GM18498 (cell line): ENCODE results near the gene CCSER1.
A peak's percentile ranks its signal among the peaks of the same experiment; 100 is the strongest.

ENCODE experiments used
- ATAC-seq: cut with Tn5 transposase; IDR thresholded peaks from one replicate; pipeline ENCODE4 v1.9.1; 2021; ENCODE audit warnings: mild to moderate bottlenecking, moderate library complexity; ENCODE audit not compliant: unreplicated experiment

Gene CCSER1

DNA sequence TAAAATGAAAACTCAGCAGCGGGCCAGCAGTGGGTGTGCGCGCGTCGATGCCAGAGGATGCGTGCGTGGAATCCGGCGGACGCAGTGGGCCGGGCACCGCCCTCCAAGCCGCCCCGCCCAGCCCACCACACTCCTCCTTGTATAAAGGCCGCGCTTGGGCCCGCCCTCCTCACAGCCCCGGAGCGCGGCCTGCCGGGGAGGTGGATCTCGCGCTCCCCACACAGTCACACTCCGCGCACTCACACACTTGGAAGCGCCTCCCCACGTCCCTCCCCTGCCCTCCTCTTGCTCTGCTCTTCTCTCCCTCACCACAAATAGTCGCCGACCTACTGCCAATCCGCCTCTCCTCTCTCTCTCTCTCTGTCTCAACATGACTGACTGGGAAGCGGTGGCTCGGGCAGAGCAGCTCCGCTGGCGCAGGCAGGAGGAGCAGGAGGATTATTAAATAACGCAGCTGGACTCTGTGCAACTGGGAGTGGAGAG is at the start of gene CCSER1:
TSS of gene CCSER1 (plus strand) at position 172 of the 483 bp plus-strand sequence.
- peak; percentile 86 for ATAC-seq

DNA sequence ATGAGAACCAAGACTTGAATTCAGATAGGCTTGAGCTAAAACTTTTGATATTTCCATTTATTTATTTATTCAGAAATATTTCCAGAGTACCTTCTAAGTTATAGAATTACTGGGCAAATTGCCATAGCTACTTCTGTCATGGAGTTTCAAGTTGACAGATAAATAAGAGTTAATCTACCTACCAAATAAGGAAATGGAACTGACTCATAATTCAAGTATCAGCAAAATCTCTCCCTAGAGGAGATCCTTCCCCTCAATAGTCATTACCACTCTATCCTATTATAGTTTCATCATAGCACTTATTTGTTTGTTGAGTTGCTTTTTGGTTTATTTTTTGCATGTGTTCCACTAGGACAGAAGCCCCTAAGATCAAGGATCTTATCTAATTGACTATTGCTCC is 48.8 kb upstream of the CCSER1 start:
- peak; percentile 61 for ATAC-seq

GRCh38 chr4:90080116-90080515 is 47.1 kb upstream of the CCSER1 start:
- no peak for ATAC-seq

GRCh38 chr4:90081432-90082144 is 45.6 kb upstream of the CCSER1 start:
- no peak for ATAC-seq

DNA sequence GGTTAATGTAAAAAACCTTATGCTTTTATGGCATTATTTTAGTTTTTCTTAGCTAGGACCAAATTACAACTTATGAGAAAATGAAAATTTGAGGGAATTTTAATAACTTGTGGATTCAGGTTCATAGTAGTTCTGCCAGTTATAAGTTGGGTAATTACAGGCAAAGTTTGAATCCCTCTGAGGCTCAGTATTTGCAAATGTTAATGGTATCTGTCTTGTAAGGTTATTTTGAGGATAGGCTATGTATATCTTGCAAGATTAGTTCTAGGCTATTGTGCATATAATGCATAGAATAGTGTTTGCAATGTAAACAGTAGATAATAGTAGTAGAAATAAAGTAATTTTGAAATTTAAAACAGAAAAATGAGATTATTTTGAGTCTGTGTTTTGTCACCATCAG is 44.7 kb upstream of the CCSER1 start:
- ATAC-seq, result no peak

GRCh38 chr4:90084277-90084966 is 42.8 kb upstream of the CCSER1 start:
- ATAC-seq, result no peak

DNA sequence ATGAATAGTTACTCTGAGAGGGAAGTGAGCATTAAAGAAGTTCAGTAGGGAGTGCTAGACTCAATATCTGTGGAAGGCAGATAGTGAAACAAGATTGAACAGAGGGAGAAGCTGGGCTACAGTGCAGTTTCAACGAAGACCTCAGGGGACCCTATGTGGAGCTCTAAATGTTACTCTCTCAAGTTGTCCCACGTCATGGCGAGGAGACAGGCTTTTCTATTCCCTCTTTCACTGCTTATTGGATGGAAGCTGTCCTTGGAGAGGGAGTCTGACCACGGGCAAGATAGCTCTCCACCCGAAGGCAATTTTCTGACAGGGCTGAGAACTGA is 42.3 kb upstream of the CCSER1 start:
- no peak for ATAC-seq

DNA sequence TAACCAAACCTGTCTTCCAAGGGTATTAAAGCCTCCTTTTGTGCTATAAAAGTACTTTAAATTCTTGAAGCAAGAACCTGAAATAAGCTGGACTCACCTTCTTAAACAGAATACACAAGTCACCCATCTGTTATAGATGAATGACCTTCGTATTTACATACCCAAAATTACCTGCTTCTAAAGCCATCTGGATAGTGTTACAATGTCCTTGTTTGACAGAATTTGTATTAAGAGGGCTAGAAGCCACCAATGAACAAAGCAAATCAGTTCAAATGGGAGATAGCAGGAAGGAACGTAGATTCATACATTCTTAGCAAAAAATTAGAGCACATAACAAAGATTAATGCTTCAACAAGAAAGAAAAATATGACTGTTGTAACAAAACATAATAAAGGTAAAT is 33.7 kb upstream of the CCSER1 start:
- ATAC-seq, result no peak

- ATAC-seq, result no peak
Measured at GRCh38 chr4:90095000-90095399, 32.2 kb upstream of the CCSER1 start.

DNA sequence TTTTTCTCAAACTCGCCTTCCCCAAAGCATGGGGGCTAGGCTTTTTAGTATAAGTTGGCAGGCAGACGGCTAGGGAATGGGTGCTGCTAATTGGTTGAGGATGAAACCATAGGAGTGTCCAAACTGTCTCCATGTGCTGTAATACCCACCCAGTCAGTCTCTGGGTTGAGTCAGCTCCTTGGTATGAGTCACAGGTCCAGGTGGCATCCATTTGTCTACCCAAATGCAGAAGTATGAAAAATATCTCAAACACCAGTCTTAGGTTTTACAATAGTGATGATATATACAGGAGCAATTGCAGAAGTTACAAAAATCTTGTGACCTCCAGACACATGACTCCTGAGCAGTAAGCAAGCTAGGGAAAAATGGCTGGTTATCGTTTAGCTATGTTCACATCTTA is 27.4 kb upstream of the CCSER1 start:
- ATAC-seq, result no peak

DNA sequence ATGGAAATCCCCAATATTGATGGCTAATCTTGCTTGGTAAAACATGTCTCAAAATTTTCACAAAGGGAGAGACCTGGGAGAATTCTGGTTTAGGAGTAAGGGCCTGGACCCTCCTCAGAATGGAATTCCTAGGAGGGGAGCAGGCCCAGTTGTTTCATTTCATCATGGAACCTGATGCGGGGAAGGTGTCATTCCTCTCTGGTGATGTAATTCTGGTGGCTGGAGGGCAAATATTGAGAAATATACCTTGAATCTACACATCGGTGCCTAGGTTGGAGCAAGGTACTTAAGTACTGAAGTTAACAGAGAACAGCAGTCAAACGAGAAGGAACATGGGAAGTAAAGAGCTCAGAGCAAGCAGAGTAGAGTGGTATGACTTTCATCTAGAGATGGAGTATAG is 23.2 kb upstream of the CCSER1 start:
- no peak for ATAC-seq

- ATAC-seq, result no peak
Measured at GRCh38 chr4:90105274-90105673, 21.9 kb upstream of the CCSER1 start.

DNA sequence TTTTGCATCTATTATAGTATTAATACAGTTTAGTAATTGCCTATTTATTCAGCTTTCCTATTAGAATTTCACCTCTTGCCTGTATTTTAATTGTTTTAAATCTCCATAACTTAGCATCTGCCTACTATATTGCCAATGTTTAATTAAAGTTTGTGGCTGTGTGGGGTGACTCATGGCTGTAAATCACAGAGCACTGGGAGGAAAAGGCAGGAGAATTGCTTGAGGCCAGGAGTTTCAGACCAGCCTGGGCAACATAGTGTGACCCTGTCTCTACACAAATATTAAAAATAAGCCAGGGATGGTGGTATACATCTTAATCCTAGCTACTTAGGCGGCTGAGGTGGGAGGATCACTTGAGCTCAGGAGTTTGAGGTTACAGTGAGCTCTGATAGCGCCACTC is 14.5 kb upstream of the CCSER1 start:
- ATAC-seq, result no peak

- ATAC-seq, result no peak
Measured at GRCh38 chr4:90113881-90114457, 13.2 kb upstream of the CCSER1 start.

- peak; percentile 97 for ATAC-seq
Measured at GRCh38 chr4:90118527-90119195, 8.5 kb upstream of the CCSER1 start.

DNA sequence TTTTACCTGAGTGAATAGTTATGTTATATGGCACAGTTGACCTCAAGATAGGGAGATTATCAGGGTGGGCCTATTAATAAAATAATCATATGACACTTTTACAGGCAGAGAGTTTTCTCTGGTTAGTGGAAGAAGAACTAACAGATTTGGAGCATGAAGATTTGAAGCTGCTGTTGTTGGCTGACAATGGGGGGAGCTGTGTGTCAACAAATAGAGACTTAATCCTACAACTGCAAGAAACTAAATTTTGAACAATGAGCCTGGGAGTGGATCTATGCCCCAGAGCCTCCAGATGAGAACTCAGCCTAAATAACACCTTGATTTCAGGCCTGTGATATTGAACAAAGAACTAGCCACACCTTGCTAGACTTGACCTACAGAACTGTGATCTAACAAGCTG is 7.2 kb upstream of the CCSER1 start:
- ATAC-seq, result no peak

- no peak for ATAC-seq
Measured at GRCh38 chr4:90120815-90121214, 6.4 kb upstream of the CCSER1 start.

DNA sequence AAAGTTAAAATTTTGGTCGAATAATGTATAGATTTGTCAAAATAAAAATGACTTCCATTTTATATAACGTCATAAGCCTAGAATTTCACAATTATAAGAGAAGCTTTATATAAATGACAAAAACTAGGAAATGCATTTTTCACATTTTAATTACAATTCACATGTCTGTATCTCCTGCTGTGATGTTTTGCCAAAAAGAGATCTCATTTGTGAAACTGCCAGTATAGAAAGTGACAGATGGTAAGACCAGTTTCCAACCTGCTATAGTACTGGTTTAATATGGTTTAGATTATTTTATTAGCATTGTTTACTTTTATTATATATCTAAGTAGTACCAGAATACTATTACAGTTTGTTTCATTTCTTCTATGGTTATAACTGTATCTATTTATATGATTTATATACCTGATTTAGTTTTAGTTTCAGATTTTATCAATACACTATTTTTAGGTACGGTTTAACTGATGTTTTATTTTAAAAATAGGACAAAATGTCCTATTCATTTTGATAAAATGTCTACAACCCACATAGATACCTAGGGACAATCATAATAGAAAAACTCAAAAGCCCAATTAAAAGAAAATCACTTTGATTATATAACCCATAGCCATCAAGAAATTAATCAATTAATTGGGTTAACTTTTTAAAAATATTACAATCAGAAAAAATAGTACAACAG is 5.4 kb upstream of the CCSER1 start:
- no peak for ATAC-seq

GRCh38 chr4:90122355-90122748 is 4.8 kb upstream of the CCSER1 start:
- no peak for ATAC-seq

GRCh38 chr4:90124276-90124675 is 2.9 kb upstream of the CCSER1 start:
- no peak for ATAC-seq

DNA sequence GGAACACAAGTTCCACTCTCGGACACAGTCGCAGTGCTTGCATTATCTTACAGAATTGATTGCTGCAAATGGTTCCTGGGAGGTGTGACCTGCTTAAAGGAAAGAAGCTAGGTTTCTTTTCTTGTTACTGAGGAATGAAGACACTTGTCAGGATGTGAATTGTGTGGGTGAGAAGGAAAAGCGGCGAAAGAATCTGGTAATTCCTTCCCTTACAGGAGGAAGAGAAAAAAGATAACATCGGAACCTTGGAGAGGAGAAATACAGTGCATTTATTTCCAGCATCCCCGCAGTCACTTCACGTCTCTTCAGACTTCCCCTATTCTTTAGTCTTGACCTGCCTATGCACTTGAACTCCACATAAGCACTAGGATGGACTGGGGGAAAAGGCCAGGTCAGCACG is 389 bp upstream of the CCSER1 start:
- ATAC-seq, result no peak
